GM12878 (cell line): ENCODE measurements around the gene SETD7. TPM values are rescaled to one million over a fixed set of nuclear protein-coding genes. Genes with fewer than 3 reads are reported as not detected.

Experiments
- ATAC-seq: fragments of 200-7000 bp; cut with Tn5 transposase; 3 replicates; pipeline ENCODE4 v1.9.1; 2020; ENCODE audit warnings: mild to moderate bottlenecking, moderate library complexity
- BruUV-seq: library from RNA; stranded (reverse); fragments of 400-500 nt; replicated peaks from 2 replicates; lab custom pipeline; 2021; lab: Mats Ljungman, UMichigan
- CTCF ChIA-PET: fragments of 300-600 bp; sonication (Branson Sonifier 250); formaldehyde crosslinking; extraction: SDS; loops from one replicate; lab custom pipeline; 2021; ENCODE audit warnings: inconsistent platforms; lab: Yijun Ruan, JAX
- POLR2A ChIA-PET: fragments of 350-600 bp; formaldehyde crosslinking; extraction: SDS; loops from one replicate; lab custom pipeline; 2021; ENCODE audit warnings: inconsistent platforms; lab: Charles Lee
- RAD21 ChIA-PET: fragments of 300-600 bp; sonication (Branson Sonifier 250); formaldehyde crosslinking; loops from one replicate; lab custom pipeline; 2023; ENCODE audit warnings: antibody characterized with exemption; ENCODE audit not compliant: unreplicated experiment; lab: Charles Lee
- SMC1A ChIA-PET: fragments of 300-600 bp; sonication (Branson Sonifier 250); formaldehyde crosslinking; loops from one replicate; lab custom pipeline; 2023; ENCODE audit not compliant: unreplicated experiment, uncharacterized antibody; lab: Charles Lee
- DNase-seq: peaks from one replicate; pipeline ENCODE4 v3.0.0-alpha.2; 2011; ENCODE audit warnings: low read depth, low spot score
- FAIRE-seq: peaks from 3 replicates; lab custom pipeline; 2011; peaks lifted over from hg19 to GRCh38; lab: Jason Lieb, UNC
- H2AFZ ChIP-seq: 2 replicates; pipeline ENCODE4 v1.6.0; 2011; ENCODE audit warnings: low read depth, low read length, control low read depth; ENCODE audit not compliant: control insufficient read depth
- H3K27ac ChIP-seq: 2 replicates; pipeline ENCODE4 v1.5.1; 2011; ENCODE audit warnings: control low read depth; ENCODE audit not compliant: control insufficient read depth, insufficient read depth
- H3K27me3 ChIP-seq, 2 experiments: replicated peaks in 1 of 2; 2 replicates each; pipeline versions ENCODE4 v1.6.0 to v1.6.1; 2011; ENCODE audit warnings: low read length in 1 of 2; ENCODE audit not compliant: control insufficient read depth in 2 of 2, insufficient read depth in 2 of 2
- H3K36me3 ChIP-seq, 2 experiments: 2 replicates each; pipeline ENCODE4 v1.5.1; 2011; ENCODE audit warnings: low read length in 1 of 2; ENCODE audit not compliant: control insufficient read depth in 2 of 2, insufficient read depth in 2 of 2
- H3K4me1 ChIP-seq: 2 replicates; pipeline ENCODE4 v1.6.1; 2011; ENCODE audit warnings: mild to moderate bottlenecking, low read length, moderate library complexity, mixed read lengths; ENCODE audit not compliant: control insufficient read depth, insufficient read depth
- H3K4me2 ChIP-seq: 2 replicates; pipeline ENCODE4 v1.6.0; 2011; ENCODE audit warnings: control low read depth; ENCODE audit not compliant: control insufficient read depth, insufficient read depth
- H3K4me3 ChIP-seq: fragments of 200-600 bp; sonication (generic); 2 replicates; pipeline ENCODE4 v1.5.1; 2016
- H3K79me2 ChIP-seq: 2 replicates; pipeline ENCODE4 v1.6.0; 2011; ENCODE audit warnings: low read length; ENCODE audit not compliant: control insufficient read depth, insufficient read depth
- H3K9ac ChIP-seq: 2 replicates; pipeline ENCODE4 v1.8.0; 2011; ENCODE audit warnings: low read length, control low read depth, mixed read lengths; ENCODE audit not compliant: control insufficient read depth, insufficient read depth
- H3K9me3 ChIP-seq: replicated peaks from 3 replicates; pipeline ENCODE4 v1.5.1; 2011; ENCODE audit warnings: mild to moderate bottlenecking, low read length; ENCODE audit not compliant: control insufficient read depth, insufficient read depth
- H4K20me1 ChIP-seq: 2 replicates; pipeline ENCODE4 v1.6.0; 2011; ENCODE audit not compliant: control insufficient read depth, insufficient read depth
- ATF7 ChIP-seq: fragments of 450-650 bp; IDR thresholded peaks from 2 replicates; pipeline ENCODE4 v1.6.1; 2016; ENCODE audit warnings: low read depth, mild to moderate bottlenecking
- CEBPB ChIP-seq, 2 experiments: fragments of 150-350 bp in 1 of 2; IDR thresholded peaks; 2 replicates each; pipeline ENCODE4 v1.6.1; 2012 to 2014; ENCODE audit warnings: low read depth in 2 of 2, low read length in 2 of 2, borderline replicate concordance in 1 of 2, inconsistent platforms in 1 of 2
- CUX1 ChIP-seq: IDR thresholded peaks from 2 replicates; pipeline ENCODE4 v1.6.1; 2012; ENCODE audit warnings: improper control_type of control experiment, low read depth, low read length; ENCODE audit not compliant: insufficient replicate concordance
- EGR1 ChIP-seq, 2 experiments: IDR thresholded peaks; 1 replicate in 1 of 2; 2 replicates in 1 of 2; pipeline ENCODE4 v1.6.1; 2011 to 2012; ENCODE audit warnings: low read depth in 2 of 2, low read length in 2 of 2, borderline replicate concordance in 1 of 2, mild to moderate bottlenecking in 1 of 2, moderate library complexity in 1 of 2
- IKZF1 ChIP-seq: fragments of 450-650 bp; conservative IDR thresholded peaks from 2 replicates; pipeline ENCODE4 v1.6.1; 2017; ENCODE audit warnings: antibody characterized with exemption, mild to moderate bottlenecking
- LARP7 ChIP-seq: fragments of 450-650 bp; IDR thresholded peaks from 2 replicates; pipeline ENCODE4 v1.6.1; 2017; ENCODE audit warnings: mild to moderate bottlenecking
- ZSCAN29 ChIP-seq: fragments of 450-650 bp; IDR thresholded peaks from 2 replicates; pipeline ENCODE4 v1.6.1; 2017; ENCODE audit warnings: mild to moderate bottlenecking, moderate library complexity
- WGBS: methylation state at CpG from one replicate; pipeline ENCODE4 v1.1.6; 2016; ENCODE audit warnings: low lambda C conversion rate; ENCODE audit not compliant: insufficient replicate concordance, insufficient coverage; ENCODE audit errors: missing lambda C conversion rate; 5-methylcytosine and 5-hydroxymethylcytosine counted together
- in situ Hi-C: fragments of 300-500 bp; cut with MboI; formaldehyde crosslinking; loops from 9 replicates; pipeline ENCODE4 v1.14.3; 2018; ENCODE audit warnings: mixed read lengths
- intact Hi-C: fragments of 100-400 bp; cut with micrococcal nuclease; formaldehyde crosslinking; loops from one replicate; pipeline ENCODE4 v1.14.2; 2022; ENCODE audit not compliant: unreplicated experiment
- polyA plus RNA-seq, 11 experiments: library from polyadenylated mRNA; depleted of rRNA in 4 of 11; unstranded in 6 of 11; stranded (reverse) in 5 of 11; fragments of >200 nt; fragmentation: Nextera tagmentation in 4 of 11; fragmentation: Illumina TruSeq in 1 of 11; extraction: Ambion mirVana in 4 of 11; extraction: Trizol in 1 of 11; gene quantifications; 1 replicate in 1 of 11; 2 replicates in 10 of 11; pipeline versions ENCODE4 v1.2.1 to v1.2.3, GENCODE V29; 2011 to 2016; ENCODE audit warnings: inconsistent platforms in 2 of 11, missing spikeins in 2 of 11, low read depth in 1 of 11
- total RNA-seq, 4 experiments: library from RNA; depleted of rRNA in 3 of 4; stranded (reverse); fragments of >200 nt in 3 of 4; fragmentation: Illumina TruSeq in 1 of 4; extraction: Trizol in 1 of 4; gene quantifications; 2 replicates each; pipeline versions ENCODE4 v1.2.1 to v1.2.3, GENCODE V29; 2013 to 2021
- TF ChIP-seq, protein P1 (sequence below): fragments of 450-650 bp; formaldehyde crosslinking; IDR thresholded peaks from 2 replicates; pipeline ENCODE4 v1.4.0; 2020; ENCODE audit warnings: mild to moderate bottlenecking, moderate library complexity
- TF ChIP-seq, protein P2 (sequence below): IDR thresholded peaks from 2 replicates; pipeline ENCODE4 v1.6.1; 2012; ENCODE audit warnings: low read depth, low read length, improper control_type of control experiment

The SETD7 gene
- total and polyA plus RNA-seq, 10 of the 15 experiments (the other 5 are each of a cell fraction or from before 2014, with no cell fraction given) = 0.03 to 0.82 (median 0.44) TPM

GRCh38 chr4:139556724-139557555, 921 bp upstream of the SETD7 start (continued):
- TF ChIP-seq CUX1 (no peak), EGR1 (IDR thresholded peaks at IDR 0.05; ENCODE audit: borderline replicate concordance in 1 of 2, low read depth in 2 of 2, low read length in 2 of 2) (peak in 1 of 2 experiments; percentile 58; a peak in 1 of 3 replicates), IKZF1 (0 out of 2 replicates have a peak, but pooled peaks have one; percentile 13)

- peak overlapping the region; percentile 77 for H2AFZ ChIP-seq
- peaks cover 8% of the 10 kb centered on the region; the same call in 1 of the 2 replicates for H3K4me1 ChIP-seq
- H3K27me3 ChIP-seq = peaks cover 14 to 25% of the 10 kb centered on the region in 2 experiments
- ChIA-PET SMC1A (no interaction called here), POLR2A (no interaction called here), CTCF (no interaction called here), RAD21 (interaction anchor here (0.6 kb wide), 1 partner anchor 85 kb away, joined by 3 read pairs; no protein-coding TSS in a partner anchor)
- H3K36me3 ChIP-seq = no peaks in the 10 kb centered on the region
- H3K4me3 ChIP-seq = peak overlapping the region; percentile 74
- H3K9ac ChIP-seq = peak overlapping the region; percentile 33; the same call in 1 of the 2 replicates
- no peak overlapping the region for H3K27ac ChIP-seq
- ATAC-seq (peak; percentile 46; the same call in 2 of the 3 replicates), FAIRE-seq (no peak), DNase-seq (no peak)
- peak overlapping the region; percentile 98 for H3K4me2 ChIP-seq
- in situ Hi-C loops = no loop called here
- no peaks in the 10 kb centered on the region; the same call in 1 of the 2 replicates for H4K20me1 ChIP-seq
- BruUV-seq = no TSS peak
- intact Hi-C loops = no loop called here
- no peaks in the 10 kb centered on the region for H3K9me3 ChIP-seq
- H3K79me2 ChIP-seq = no peaks in the 10 kb centered on the region
- 3% methylated on average over 28 of the region's 49 CpGs for WGBS
- TF ChIP-seq, protein P1, sequence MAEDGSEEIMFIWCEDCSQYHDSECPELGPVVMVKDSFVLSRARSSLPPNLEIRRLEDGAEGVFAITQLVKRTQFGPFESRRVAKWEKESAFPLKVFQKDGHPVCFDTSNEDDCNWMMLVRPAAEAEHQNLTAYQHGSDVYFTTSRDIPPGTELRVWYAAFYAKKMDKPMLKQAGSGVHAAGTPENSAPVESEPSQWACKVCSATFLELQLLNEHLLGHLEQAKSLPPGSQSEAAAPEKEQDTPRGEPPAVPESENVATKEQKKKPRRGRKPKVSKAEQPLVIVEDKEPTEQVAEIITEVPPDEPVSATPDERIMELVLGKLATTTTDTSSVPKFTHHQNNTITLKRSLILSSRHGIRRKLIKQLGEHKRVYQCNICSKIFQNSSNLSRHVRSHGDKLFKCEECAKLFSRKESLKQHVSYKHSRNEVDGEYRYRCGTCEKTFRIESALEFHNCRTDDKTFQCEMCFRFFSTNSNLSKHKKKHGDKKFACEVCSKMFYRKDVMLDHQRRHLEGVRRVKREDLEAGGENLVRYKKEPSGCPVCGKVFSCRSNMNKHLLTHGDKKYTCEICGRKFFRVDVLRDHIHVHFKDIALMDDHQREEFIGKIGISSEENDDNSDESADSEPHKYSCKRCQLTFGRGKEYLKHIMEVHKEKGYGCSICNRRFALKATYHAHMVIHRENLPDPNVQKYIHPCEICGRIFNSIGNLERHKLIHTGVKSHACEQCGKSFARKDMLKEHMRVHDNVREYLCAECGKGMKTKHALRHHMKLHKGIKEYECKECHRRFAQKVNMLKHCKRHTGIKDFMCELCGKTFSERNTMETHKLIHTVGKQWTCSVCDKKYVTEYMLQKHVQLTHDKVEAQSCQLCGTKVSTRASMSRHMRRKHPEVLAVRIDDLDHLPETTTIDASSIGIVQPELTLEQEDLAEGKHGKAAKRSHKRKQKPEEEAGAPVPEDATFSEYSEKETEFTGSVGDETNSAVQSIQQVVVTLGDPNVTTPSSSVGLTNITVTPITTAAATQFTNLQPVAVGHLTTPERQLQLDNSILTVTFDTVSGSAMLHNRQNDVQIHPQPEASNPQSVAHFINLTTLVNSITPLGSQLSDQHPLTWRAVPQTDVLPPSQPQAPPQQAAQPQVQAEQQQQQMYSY (CRISPR knock-in tag) = no peak
- TF ChIP-seq LARP7 (no peak), CEBPB (IDR thresholded peaks at IDR 0.05; ENCODE audit: borderline replicate concordance in 1 of 2, low read depth in 2 of 2, low read length in 2 of 2) (no peak), ZSCAN29 (no peak), ATF7 (no peak)
- TF ChIP-seq, protein P2, sequence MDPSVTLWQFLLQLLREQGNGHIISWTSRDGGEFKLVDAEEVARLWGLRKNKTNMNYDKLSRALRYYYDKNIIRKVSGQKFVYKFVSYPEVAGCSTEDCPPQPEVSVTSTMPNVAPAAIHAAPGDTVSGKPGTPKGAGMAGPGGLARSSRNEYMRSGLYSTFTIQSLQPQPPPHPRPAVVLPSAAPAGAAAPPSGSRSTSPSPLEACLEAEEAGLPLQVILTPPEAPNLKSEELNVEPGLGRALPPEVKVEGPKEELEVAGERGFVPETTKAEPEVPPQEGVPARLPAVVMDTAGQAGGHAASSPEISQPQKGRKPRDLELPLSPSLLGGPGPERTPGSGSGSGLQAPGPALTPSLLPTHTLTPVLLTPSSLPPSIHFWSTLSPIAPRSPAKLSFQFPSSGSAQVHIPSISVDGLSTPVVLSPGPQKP = no peak
Measured at GRCh38 chr4:139555705-139556070, 331 bp downstream of the SETD7 start.
